NT2/D1 (cell line): ENCODE data around the gene RAB27A.

Source experiments
- DNase-seq: peaks from one replicate; pipeline ENCODE4 v3.0.0-alpha.2; 2011; ENCODE audit warnings: low read depth, low spot score
- H3K27me3 ChIP-seq: 2 replicates; pipeline ENCODE4 v1.6.0; 2011; ENCODE audit warnings: mild to moderate bottlenecking; ENCODE audit not compliant: insufficient read length, insufficient read depth
- H3K36me3 ChIP-seq: 2 replicates; pipeline ENCODE4 v1.6.1; 2011; ENCODE audit warnings: mild to moderate bottlenecking, low read length, mixed read lengths; ENCODE audit not compliant: insufficient read depth, insufficient read length
- H3K4me1 ChIP-seq: 2 replicates; pipeline ENCODE4 v1.5.1; 2011; ENCODE audit not compliant: insufficient read depth, insufficient read length
- H3K4me3 ChIP-seq: 2 replicates; pipeline ENCODE4 v1.5.1; 2011; ENCODE audit warnings: low read depth; ENCODE audit not compliant: insufficient read length
- H3K9ac ChIP-seq: 2 replicates; pipeline ENCODE4 v1.6.0; 2011; ENCODE audit warnings: low read depth; ENCODE audit not compliant: insufficient read length
- H3K9me3 ChIP-seq: 2 replicates; pipeline ENCODE4 v1.5.1; 2011; ENCODE audit warnings: mild to moderate bottlenecking, low read length; ENCODE audit not compliant: insufficient read depth
- SUZ12 ChIP-seq: IDR thresholded peaks from 2 replicates; pipeline ENCODE4 v1.6.1; 2011; ENCODE audit not compliant: insufficient read length, insufficient read depth; ENCODE audit errors: extremely low read depth
- YY1 ChIP-seq: IDR thresholded peaks from 2 replicates; pipeline ENCODE4 v1.6.1; 2011; ENCODE audit not compliant: insufficient read length, insufficient read depth
- ZNF274 ChIP-seq: IDR thresholded peaks from 2 replicates; pipeline ENCODE4 v1.6.1; 2011; ENCODE audit warnings: mild to moderate bottlenecking, low read depth, low read length

Gene RAB27A

GRCh38 chr15:55279746-55280351 lies 9.8 kb downstream of the RAB27A start:
- H3K36me3 ChIP-seq, result no peaks in the 10 kb centered on the region
- H3K9ac ChIP-seq, result no peak overlapping the region
- H3K4me3 ChIP-seq, result no peak overlapping the region
- H3K27me3 ChIP-seq, result no peaks in the 10 kb centered on the region
- no peak for DNase-seq
- TF ChIP-seq SUZ12 (no peak), YY1 (no peak), ZNF274 (no peak)
- H3K4me1 ChIP-seq, result no peaks in the 10 kb centered on the region
- H3K9me3 ChIP-seq, result no peaks in the 10 kb centered on the region

GRCh38 chr15:55279100-55279745 lies 10.4 kb downstream of the RAB27A start:
- Histone ChIP-seq H3K36me3 (no peaks in the 10 kb centered on the region), H3K9ac (no peak overlapping the region), H3K4me3 (no peak overlapping the region), H3K27me3 (no peaks in the 10 kb centered on the region), H3K4me1 (no peaks in the 10 kb centered on the region), H3K9me3 (no peaks in the 10 kb centered on the region)
- no peak for DNase-seq
- TF ChIP-seq YY1 (no peak), ZNF274 (no peak), SUZ12 (no peak)

GRCh38 chr15:55277715-55278114 lies 11.9 kb downstream of the RAB27A start:
- no peak overlapping the region for H3K4me3 ChIP-seq
- no peak for DNase-seq
- H3K27me3 ChIP-seq, result no peaks in the 10 kb centered on the region
- no peak overlapping the region for H3K9ac ChIP-seq
- H3K9me3 ChIP-seq, result no peaks in the 10 kb centered on the region
- no peaks in the 10 kb centered on the region for H3K4me1 ChIP-seq
- H3K36me3 ChIP-seq, result no peaks in the 10 kb centered on the region
- TF ChIP-seq YY1 (no peak), SUZ12 (no peak), ZNF274 (no peak)

GRCh38 chr15:55277116-55277564 lies 12.5 kb downstream of the RAB27A start:
- no peak overlapping the region for H3K4me3 ChIP-seq
- no peaks in the 10 kb centered on the region for H3K4me1 ChIP-seq
- H3K27me3 ChIP-seq, result no peaks in the 10 kb centered on the region
- no peaks in the 10 kb centered on the region for H3K36me3 ChIP-seq
- TF ChIP-seq YY1, result no peak
- DNase-seq, result no peak
- H3K9me3 ChIP-seq, result no peaks in the 10 kb centered on the region
- no peak overlapping the region for H3K9ac ChIP-seq

GRCh38 chr15:55276324-55276723 lies 13.3 kb downstream of the RAB27A start:
- Histone ChIP-seq H3K36me3 (no peaks in the 10 kb centered on the region), H3K9ac (no peak overlapping the region)
- TF ChIP-seq ZNF274, result no peak
- no peak for TF ChIP-seq YY1
- no peak for TF ChIP-seq SUZ12

GRCh38 chr15:55270291-55270690 lies 19.3 kb downstream of the RAB27A start:
- no peak for DNase-seq
- H3K27me3 ChIP-seq, result no peaks in the 10 kb centered on the region
- H3K9me3 ChIP-seq, result no peaks in the 10 kb centered on the region
- H3K9ac ChIP-seq, result no peak overlapping the region
- no peaks in the 10 kb centered on the region for H3K36me3 ChIP-seq
- no peak overlapping the region for H3K4me3 ChIP-seq
- TF ChIP-seq ZNF274 (no peak), SUZ12 (no peak), YY1 (no peak)
- no peaks in the 10 kb centered on the region for H3K4me1 ChIP-seq

More at GRCh38 chr15:55276324-55276723, 13.3 kb downstream of the RAB27A start:
- H3K4me1 ChIP-seq, result no peaks in the 10 kb centered on the region
- H3K9me3 ChIP-seq, result no peaks in the 10 kb centered on the region
- DNase-seq, result no peak
- no peaks in the 10 kb centered on the region for H3K27me3 ChIP-seq
- H3K4me3 ChIP-seq, result no peak overlapping the region

GRCh38 chr15:55268176-55268695 lies 21.4 kb downstream of the RAB27A start:
- H3K9ac ChIP-seq, result no peak overlapping the region
- no peaks in the 10 kb centered on the region for H3K36me3 ChIP-seq
- DNase-seq, result no peak
- TF ChIP-seq SUZ12 (no peak), YY1 (no peak), ZNF274 (no peak)
- no peaks in the 10 kb centered on the region for H3K4me1 ChIP-seq
- no peak overlapping the region for H3K4me3 ChIP-seq
- H3K27me3 ChIP-seq, result no peaks in the 10 kb centered on the region
- H3K9me3 ChIP-seq, result no peaks in the 10 kb centered on the region
